ENCODE measurements around the gene ROBO1. TPM values are rescaled to one million over a fixed set of nuclear protein-coding genes. Genes with fewer than 3 reads are reported as not detected.

Gene ROBO1
- total and polyA plus RNA-seq, 2 donors from 2014 or later, result 2.1 to 22.1 TPM

DNA sequence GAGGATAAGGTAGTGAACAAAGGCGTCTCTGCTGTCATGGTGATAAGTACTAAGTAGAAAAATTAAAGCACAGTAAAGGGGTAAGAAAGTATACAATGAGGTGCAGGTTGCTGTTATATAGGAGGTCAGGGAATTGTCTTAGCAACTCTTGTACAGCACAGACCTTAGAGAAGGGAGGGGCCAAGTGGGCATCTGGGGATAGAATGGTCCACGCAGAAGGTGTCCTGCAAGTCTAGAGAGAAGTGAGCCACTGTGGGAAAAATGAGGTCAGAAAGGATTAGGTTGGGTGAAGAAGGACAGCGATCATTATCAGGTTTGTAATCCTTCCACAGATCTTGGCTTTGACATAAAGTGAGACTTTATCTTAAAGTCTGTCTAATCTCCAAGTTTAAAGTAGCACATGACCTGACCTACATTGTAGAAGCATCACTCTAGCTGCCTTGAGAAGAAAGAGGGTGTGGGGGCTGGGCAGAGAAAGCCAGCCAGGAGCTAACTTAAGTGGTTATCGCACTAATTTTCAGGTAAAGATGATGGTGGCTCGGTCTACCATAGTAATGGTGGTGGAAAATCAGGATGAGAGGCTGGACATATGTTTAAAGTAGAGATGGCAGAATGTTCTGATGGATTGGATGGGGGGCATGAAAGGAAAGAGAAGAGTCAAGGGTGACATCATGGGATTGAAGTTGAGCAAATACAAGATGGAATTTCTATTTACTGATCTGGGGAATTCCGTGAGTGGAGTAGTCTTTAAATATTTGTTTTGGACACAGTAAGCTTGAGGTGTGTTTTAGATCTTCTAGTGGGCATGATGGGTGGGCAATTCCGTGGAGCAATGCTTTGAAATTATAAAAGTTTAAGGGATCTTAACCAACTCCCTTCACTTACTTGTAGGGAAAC lies 919.2 kb downstream of the ROBO1 start:
- TF ChIP-seq CTCF (IDR thresholded peaks at IDR 0.05; ENCODE audit: borderline replicate concordance, extremely low read depth, insufficient read depth), result no peak
- H3K36me3 ChIP-seq (ENCODE audit: control insufficient read depth in 2 of 3, insufficient read depth in 3 of 3, low read length in 3 of 3), result no peaks in the 10 kb centered on the region
- H3K4me1 ChIP-seq (ENCODE audit: control insufficient read depth in 2 of 3, insufficient read depth in 2 of 3, low read depth in 1 of 3, low read length in 3 of 3), result no peaks in the 10 kb centered on the region
- H3K9me3 ChIP-seq (ENCODE audit: control insufficient read depth in 2 of 3, insufficient read depth in 1 of 3, low read length in 3 of 3), result no peaks in the 10 kb centered on the region
- FAIRE-seq (no peak), DNase-seq (no peak)
- no peaks in the 10 kb centered on the region for H3K27me3 ChIP-seq (ENCODE audit: control insufficient read depth, insufficient read depth, low read length)
- intact Hi-C loops (cut with DNase I), result no loop called here
- no peak overlapping the region for H3K4me3 ChIP-seq (ENCODE audit: low read length in 3 of 3)
- H3K27ac ChIP-seq (ENCODE audit: low read depth in 2 of 2, low read length in 2 of 2), result no peak overlapping the region
- no peak overlapping the region for H3K9ac ChIP-seq (ENCODE audit: low read length in 3 of 3)

DNA sequence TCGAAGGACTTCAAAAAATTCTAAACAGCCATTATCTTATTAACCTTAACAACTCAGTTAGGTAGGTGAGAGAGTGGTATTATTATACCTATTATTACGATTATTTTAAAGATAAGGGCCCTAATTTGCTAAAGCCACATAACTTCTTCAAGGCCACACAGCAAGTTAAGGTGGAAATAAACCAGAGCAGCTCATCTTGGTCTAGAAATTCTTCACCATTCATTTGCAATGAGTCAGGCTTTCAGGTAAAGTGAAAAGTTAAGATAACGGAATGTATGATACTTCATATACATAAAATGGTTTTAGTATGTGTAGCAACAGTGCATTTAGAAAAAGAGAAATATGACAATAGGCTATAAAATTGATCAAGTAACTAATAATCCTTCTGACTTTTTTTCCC lies 920.2 kb downstream of the ROBO1 start:
- Histone ChIP-seq H3K9me3 (ENCODE audit: control insufficient read depth in 2 of 3, insufficient read depth in 1 of 3, low read length in 3 of 3) (no peaks in the 10 kb centered on the region), H3K27me3 (ENCODE audit: control insufficient read depth, insufficient read depth, low read length) (no peaks in the 10 kb centered on the region), H3K4me3 (ENCODE audit: low read length in 3 of 3) (no peak overlapping the region), H3K27ac (ENCODE audit: low read depth in 2 of 2, low read length in 2 of 2) (no peak overlapping the region), H3K4me1 (ENCODE audit: control insufficient read depth in 2 of 3, insufficient read depth in 2 of 3, low read depth in 1 of 3, low read length in 3 of 3) (no peaks in the 10 kb centered on the region), H3K9ac (ENCODE audit: low read length in 3 of 3) (no peak overlapping the region), H3K36me3 (ENCODE audit: control insufficient read depth in 2 of 3, insufficient read depth in 3 of 3, low read length in 3 of 3) (no peaks in the 10 kb centered on the region)
- TF ChIP-seq CTCF (IDR thresholded peaks at IDR 0.05; ENCODE audit: borderline replicate concordance, extremely low read depth, insufficient read depth), result no peak
- no peak for FAIRE-seq
- no peak for DNase-seq
- intact Hi-C loops (cut with DNase I), result no loop called here

GRCh38 chr3:78847203-78847602 lies 920.6 kb downstream of the ROBO1 start:
- H3K27ac ChIP-seq (ENCODE audit: low read depth in 2 of 2, low read length in 2 of 2), result no peak overlapping the region
- TF ChIP-seq CTCF (IDR thresholded peaks at IDR 0.05; ENCODE audit: borderline replicate concordance, extremely low read depth, insufficient read depth), result no peak
- no peak overlapping the region for H3K4me3 ChIP-seq (ENCODE audit: low read length in 3 of 3)
- no peaks in the 10 kb centered on the region for H3K36me3 ChIP-seq (ENCODE audit: control insufficient read depth in 2 of 3, insufficient read depth in 3 of 3, low read length in 3 of 3)
- no peaks in the 10 kb centered on the region for H3K9me3 ChIP-seq (ENCODE audit: control insufficient read depth in 2 of 3, insufficient read depth in 1 of 3, low read length in 3 of 3)
- H3K27me3 ChIP-seq (ENCODE audit: control insufficient read depth, insufficient read depth, low read length), result no peaks in the 10 kb centered on the region
- DNase-seq (no peak), FAIRE-seq (no peak)
- H3K4me1 ChIP-seq (ENCODE audit: control insufficient read depth in 2 of 3, insufficient read depth in 2 of 3, low read depth in 1 of 3, low read length in 3 of 3), result no peaks in the 10 kb centered on the region
- no peak overlapping the region for H3K9ac ChIP-seq (ENCODE audit: low read length in 3 of 3)
- intact Hi-C loops (cut with DNase I), result no loop called here

All from kidney (tissue), 14 donors.